ENCODE results near the gene LRRIQ1. TPM values are rescaled to one million over a fixed set of nuclear protein-coding genes. Genes with fewer than 3 reads are reported as not detected.

LRRIQ1 gene
- total RNA-seq, 1 donor from 2014 or later = not detected

DNA sequence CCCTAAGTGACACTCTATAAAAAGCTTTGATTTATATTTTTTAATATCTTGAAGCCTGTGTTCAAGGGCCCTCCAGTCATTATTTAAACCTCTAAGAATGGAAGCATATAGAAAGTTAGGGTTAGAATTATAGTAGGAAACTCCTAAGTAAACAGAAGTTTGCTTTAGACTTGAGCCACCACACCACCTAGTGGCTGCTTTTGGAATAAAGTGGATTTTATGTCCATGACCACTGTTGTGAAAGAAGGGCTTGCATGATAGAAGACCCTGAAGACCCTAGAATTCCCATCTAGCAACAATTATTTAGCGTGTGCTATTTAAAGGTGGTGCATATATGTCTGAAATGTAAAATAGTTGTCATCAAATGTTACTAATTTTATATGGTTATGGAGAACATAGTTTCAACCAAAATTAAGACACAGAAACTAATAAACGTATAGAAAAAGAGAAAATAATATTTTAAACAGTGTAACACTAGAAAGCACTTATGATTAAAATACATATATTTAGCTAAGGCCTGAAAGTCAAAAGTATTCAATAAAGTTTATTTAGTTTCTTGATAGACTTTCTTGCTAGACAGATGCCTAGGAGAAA lies 21.3 kb downstream of the LRRIQ1 start:
- intact Hi-C loops (cut with micrococcal nuclease) = loop anchor here (1.0 kb wide), 1 partner anchor 183 kb away; no protein-coding TSS in a partner anchor

DNA sequence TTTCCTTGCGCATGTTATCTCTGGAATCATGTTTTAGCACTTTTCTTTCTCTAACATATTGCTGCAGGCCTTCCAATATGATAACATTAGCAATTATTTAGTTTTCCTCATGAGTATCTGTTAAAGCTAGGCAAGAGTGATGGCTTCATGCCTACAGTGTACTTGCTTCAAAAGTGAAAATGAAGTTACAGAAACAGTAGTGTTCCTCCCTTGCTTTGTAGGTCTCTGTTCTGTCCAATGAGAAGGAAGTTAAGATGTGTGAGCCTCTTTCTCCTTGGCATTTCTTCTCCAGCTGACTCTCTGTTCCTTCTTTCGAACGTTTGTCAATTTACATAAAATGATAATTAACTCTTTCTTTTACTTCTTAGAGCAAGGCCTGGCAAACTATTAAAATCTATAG lies 22.2 kb downstream of the LRRIQ1 start:
- intact Hi-C loops (cut with micrococcal nuclease) = no loop called here

DNA sequence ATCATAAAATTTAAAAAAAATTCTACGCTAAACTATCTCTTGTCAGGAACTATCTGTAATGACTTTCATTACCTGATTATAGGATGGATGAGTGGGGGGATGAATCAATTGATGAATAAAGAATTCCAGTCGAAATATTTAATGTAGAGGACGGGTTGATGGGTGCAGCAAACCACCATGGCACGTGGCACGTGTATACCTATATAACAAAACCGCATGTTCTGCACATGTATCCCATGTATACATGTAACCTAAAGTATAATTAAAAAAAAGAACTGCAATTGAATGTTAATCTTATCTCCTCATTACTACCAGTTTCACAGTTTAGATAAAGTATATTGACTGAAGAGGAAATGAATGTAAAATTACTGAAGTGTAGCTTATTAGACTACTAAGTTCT lies 23.4 kb downstream of the LRRIQ1 start:
- intact Hi-C loops (cut with micrococcal nuclease) = no loop called here

GRCh38 chr12:85060916-85061315 lies 24.8 kb downstream of the LRRIQ1 start:
- intact Hi-C loops (cut with micrococcal nuclease) = no loop called here

DNA sequence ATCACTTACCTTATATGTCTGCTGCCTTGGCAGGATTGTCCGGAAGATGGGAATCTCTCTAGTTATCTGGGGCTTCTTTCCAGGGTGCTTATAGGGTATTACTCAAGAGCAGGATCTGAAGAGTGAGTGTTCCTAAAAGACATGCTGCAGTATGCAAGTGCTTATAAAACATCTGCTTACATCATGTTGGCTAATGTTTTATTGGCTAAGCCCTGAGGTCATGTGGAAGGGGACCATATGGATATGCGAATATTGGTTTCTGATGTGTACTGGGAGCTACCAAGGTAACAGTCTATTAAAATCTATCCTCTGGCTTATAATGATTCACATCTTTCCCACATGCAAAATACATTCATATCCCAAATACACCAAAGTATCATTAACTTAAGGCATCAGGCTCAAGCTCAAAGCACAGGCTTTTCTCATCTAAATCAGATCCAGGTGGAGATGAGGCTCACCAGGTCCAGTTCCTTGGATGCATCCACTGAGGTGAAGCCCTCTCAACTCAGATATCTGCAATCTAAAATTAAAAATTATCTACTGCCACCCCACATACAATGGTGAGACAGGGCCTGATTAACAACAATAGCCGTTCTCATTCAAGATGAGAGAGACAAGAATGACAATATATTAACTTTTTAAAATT lies 29.8 kb downstream of the LRRIQ1 start:
- intact Hi-C loops (cut with micrococcal nuclease) = no loop called here

GRCh38 chr12:85072826-85073225 lies 36.7 kb downstream of the LRRIQ1 start:
- intact Hi-C loops (cut with micrococcal nuclease) = no loop called here

DNA sequence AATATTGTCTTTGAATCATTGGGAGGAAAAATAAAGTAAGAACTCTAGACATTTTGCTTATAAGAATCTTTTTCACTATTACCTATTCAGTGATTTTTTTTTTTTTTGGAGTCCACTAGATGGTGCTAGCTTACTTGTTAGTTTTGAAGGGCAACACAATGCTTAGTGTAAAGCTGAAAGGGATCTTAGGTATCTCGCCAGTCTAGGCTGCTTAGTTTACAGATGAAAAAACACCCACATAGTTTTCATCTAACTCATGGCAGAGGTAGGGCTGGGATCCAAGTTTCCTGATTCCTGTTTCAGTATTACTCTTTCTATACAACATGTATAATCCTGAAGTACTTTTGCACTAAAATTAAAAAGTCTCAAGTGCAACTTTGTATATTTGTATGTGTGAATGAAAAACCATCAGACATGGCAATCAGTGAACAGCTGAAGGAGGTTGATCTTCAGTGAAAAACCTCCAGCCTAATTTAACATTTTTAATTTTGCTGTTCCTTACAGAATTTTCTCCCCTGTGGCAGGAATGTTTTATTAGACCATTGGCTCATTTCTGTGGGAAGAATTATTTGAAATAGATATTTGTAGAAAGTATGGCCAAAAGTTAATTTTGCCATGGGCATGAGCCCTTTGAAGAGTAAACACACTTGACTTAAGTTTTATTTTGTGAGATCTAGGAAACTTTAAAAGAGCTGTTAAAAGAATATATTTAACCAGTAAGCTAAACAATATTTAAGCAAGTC lies 40.7 kb downstream of the LRRIQ1 start:
- intact Hi-C loops (cut with micrococcal nuclease) = loop anchor here (5.0 kb wide), 1 partner anchor 790 kb away; no protein-coding TSS in a partner anchor

- intact Hi-C loops (cut with micrococcal nuclease) = no loop called here
Observed at GRCh38 chr12:85085066-85085465, 48.9 kb downstream of the LRRIQ1 start.

DNA sequence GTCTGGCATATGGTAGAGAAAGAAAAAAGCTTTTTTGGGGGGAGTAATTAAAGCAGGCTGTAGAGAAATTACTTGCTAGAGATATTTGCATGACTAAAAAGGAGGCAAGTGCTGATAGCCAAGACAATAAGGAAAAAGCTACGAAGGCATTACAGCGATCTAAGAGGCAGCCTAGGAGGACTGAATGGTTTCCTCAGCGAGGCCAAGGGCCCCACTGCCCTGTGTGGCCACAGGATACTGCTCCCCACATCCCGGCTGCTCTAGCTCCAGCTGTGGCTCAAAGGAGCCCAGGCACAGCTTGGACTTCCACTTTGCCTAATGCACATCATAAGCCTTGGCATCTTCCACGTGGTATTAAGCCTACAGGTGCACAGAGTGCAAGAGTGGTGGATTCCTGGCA lies 53.6 kb downstream of the LRRIQ1 start:
- intact Hi-C loops (cut with micrococcal nuclease) = no loop called here

- intact Hi-C loops (cut with micrococcal nuclease) = no loop called here
Observed at GRCh38 chr12:85092814-85093370, 56.7 kb downstream of the LRRIQ1 start.

DNA sequence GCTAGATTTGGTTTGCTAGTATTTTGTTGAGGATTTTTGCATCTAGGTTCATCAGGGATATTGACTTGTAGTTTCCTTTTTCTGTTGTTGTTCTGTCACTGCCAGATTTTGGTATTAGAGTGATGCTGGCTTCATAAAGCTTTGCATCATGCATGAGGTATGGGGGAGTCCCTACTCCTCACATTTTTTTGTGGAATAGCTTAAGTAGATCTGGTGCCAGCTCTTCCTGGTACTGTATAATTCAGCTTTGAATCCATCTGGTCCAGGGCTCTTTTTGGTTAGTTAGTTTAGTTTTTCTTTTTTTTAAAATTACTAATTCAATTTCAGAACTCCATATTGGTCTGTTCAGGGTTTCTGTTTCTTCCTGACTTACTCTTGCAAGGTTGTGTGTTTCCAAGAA lies 59.4 kb downstream of the LRRIQ1 start:
- intact Hi-C loops (cut with micrococcal nuclease) = no loop called here

DNA sequence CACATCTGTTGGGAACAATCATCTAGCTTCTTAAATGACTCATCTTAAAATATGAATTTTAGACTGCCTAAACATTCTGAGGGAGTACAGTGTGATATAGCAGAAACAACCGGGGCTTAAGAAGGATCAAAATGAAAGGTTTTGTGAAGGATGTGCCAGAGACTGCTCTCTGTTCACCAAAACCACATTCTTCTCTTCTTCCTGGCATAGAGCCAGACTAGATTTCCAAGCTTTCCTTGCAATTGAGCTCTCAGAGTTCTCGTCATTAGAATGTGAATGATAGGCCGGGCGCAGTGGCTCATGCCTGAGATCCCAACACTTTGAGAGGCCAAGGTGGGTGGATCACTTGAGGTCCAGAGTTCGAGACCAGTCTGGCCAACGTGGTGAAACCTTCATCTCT lies 94.5 kb downstream of the LRRIQ1 start:
- intact Hi-C loops (cut with micrococcal nuclease) = no loop called here

GRCh38 chr12:85138833-85139232 lies 102.7 kb downstream of the LRRIQ1 start:
- intact Hi-C loops (cut with micrococcal nuclease) = no loop called here

DNA sequence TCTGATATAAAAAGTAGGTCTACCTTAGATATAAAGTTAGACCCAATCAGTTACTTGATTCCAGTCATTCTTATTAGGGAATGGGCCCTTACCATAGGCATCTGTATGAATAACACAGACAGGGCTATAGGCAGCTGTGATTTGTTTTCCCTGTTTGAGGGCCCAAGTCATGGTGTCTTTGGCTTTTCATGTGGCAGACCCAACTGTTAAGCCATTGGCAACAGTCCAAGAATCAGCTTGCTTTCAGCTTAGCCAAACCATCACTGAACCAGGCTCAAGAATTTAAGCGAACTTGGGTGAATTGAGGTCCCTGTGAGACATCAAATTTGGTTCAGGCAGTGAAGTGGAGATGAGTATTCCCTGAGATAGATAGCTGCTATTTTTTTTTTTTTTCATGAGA lies 111.2 kb downstream of the LRRIQ1 start:
- intact Hi-C loops (cut with micrococcal nuclease) = no loop called here

DNA sequence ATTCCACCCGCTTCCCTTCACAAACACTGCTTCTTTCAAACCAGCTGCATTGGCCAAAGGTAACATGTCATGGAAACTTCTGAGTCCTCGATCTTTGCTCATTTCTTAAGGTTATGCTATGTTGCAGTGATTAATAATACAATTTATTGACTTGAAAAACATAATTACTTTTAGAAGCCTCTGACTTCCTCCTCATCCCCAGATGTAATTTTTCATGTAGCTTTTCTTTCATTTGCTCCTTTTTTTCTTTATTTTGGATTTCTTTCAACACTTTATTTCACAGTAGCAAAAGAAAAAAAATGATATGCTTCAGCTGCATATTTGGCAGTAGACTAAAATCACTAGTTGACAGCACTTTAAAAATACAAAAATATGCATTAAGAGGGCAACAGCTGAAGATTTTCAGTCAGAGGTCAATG lies 116.2 kb downstream of the LRRIQ1 start:
- intact Hi-C loops (cut with micrococcal nuclease) = no loop called here

GRCh38 chr12:85155791-85156190 lies 119.6 kb downstream of the LRRIQ1 start:
- intact Hi-C loops (cut with micrococcal nuclease) = no loop called here

GRCh38 chr12:85156569-85156968 lies 120.4 kb downstream of the LRRIQ1 start:
- intact Hi-C loops (cut with micrococcal nuclease) = no loop called here

DNA sequence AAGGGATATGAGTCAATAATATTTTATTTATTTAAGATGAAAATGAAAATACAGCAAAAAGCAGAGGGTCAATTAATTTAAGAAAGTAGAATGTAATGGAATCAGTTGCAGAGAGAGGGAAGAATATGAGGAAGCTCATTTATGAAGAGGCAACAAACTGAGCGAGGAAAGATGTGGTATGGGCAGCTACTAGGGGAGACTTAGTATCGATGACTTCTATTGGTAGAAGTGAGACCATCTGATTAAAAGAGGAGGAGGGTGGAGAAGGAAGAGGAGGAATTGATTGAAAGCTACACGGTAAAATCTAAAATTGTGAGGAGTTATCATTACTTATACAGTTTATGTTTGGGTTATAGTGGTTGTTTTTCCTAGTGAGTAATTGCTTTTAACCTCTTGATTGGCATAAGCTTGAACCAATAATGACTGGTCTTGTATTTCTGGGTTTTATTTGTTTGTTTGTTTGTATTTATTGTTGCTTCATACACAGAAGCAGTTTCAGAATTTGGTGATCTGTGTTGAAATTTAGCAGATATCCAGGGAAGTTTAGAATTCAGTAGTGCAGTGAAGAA lies 121.0 kb downstream of the LRRIQ1 start:
- intact Hi-C loops (cut with micrococcal nuclease) = no loop called here

- intact Hi-C loops (cut with micrococcal nuclease) = loop anchor here (5.0 kb wide), 1 partner anchor 38 kb away; no protein-coding TSS in a partner anchor
Observed at GRCh38 chr12:85163752-85164321, 127.7 kb downstream of the LRRIQ1 start.

- intact Hi-C loops (cut with micrococcal nuclease) = no loop called here
Observed at GRCh38 chr12:85179680-85180270, 143.6 kb downstream of the LRRIQ1 start.

DNA sequence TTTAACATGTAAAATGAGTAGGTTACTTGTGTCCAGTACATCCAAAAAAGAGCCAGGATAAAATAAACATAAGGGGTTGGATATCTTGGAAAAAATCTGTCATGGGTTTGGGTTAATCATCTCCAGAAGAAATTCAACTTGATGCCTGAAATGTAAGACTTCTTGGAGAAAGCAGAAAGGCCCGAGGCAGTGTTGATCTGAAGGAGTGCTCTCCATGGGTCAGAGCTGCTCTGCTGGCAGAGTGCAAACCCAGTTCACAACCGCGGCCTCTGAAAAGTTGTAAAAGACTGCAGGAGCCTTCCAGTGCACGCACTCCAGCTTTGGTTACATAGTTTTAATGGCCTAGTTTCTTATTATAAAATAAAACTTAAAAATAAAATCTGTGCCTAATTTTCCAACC lies 146.5 kb downstream of the LRRIQ1 start:
- intact Hi-C loops (cut with micrococcal nuclease) = no loop called here
